Sigmoid colon (tissue), 4 donors: Measurements from ENCODE around the gene STK33.

Source experiments
- CTCF ChIP-seq, 4 experiments: fragments of 450-650 bp in 3 of 4; fragments of 200-600 bp in 1 of 4; IDR thresholded peaks; one replicate each; pipeline ENCODE4 v1.5.1; 2016 to 2019; ENCODE audit warnings: antibody characterized with exemption in 4 of 4, mild to moderate bottlenecking in 3 of 4, moderate library complexity in 2 of 4
- EP300 ChIP-seq, 4 donors: sonication (generic); formaldehyde crosslinking; IDR thresholded peaks; one replicate each; pipeline ENCODE4 v1.6.1; 2017; ENCODE audit warnings: antibody characterized with exemption in 4 of 4
- POLR2A ChIP-seq, 2 donors: fragments of 450-650 bp; IDR thresholded peaks; one replicate each; pipeline ENCODE4 v1.6.1; 2016; ENCODE audit warnings: antibody characterized with exemption in 2 of 2, mild to moderate bottlenecking in 2 of 2, moderate library complexity in 2 of 2

- TF ChIP-seq CTCF (IDR thresholded peaks at IDR 0.05) (no peak), EP300 (IDR thresholded peaks at IDR 0.05) (no peak), POLR2A (IDR thresholded peaks at IDR 0.05) (no peak)
Measured at GRCh38 chr11:8386134-8386864, 207.7 kb downstream of the STK33 start.
